ENCODE measurements around the gene KLHDC2.
"Not testable (repeated sequence)": the region's sequence is repeated elsewhere in the genome, so short reads cannot be mapped to it uniquely, and the experiment has no call there.

DNA sequence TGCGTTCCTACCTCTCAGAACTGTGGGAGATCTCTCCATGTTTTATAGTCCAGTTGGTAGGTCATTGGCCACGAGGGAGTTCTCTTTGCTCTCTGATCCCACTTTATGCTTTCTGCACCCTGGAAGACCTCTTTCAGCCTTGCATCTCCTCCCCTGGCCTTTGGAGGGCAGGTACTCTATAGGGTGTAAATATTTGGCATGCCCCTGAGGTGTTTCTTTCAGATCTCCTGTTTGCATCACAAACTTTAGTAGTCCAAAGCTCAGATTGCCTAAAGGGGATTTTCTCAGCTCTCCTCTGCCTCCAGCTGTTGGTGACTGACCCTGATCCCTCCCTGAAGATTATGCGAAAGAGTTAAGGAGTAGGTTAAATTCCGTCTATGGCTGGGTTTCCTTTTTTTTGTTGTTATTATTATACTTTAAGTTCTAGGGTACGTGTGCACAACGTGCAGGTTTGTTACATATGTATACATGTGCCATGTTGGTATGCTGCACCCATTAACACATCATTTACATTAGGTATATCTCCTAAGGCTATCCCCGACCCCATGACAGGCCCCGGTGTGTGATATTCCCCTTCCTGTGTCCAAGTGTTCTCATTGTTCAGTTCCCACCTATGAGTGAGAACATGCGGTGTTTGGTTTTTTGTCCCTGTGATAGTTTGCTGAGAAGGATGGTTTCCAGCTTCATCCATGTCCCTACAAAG is 46.1 kb upstream of the KLHDC2 start:
- TF ChIP-seq, protein P1, sequence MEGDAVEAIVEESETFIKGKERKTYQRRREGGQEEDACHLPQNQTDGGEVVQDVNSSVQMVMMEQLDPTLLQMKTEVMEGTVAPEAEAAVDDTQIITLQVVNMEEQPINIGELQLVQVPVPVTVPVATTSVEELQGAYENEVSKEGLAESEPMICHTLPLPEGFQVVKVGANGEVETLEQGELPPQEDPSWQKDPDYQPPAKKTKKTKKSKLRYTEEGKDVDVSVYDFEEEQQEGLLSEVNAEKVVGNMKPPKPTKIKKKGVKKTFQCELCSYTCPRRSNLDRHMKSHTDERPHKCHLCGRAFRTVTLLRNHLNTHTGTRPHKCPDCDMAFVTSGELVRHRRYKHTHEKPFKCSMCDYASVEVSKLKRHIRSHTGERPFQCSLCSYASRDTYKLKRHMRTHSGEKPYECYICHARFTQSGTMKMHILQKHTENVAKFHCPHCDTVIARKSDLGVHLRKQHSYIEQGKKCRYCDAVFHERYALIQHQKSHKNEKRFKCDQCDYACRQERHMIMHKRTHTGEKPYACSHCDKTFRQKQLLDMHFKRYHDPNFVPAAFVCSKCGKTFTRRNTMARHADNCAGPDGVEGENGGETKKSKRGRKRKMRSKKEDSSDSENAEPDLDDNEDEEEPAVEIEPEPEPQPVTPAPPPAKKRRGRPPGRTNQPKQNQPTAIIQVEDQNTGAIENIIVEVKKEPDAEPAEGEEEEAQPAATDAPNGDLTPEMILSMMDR (IDR thresholded peaks at IDR 0.05; ENCODE audit: extremely low read depth in 1 of 2, insufficient read depth in 1 of 2, low read depth in 1 of 2, low read length in 2 of 2), result not testable (repeated sequence)
- not testable (repeated sequence) for TF ChIP-seq POLR2AphosphoS5 (IDR thresholded peaks at IDR 0.05; ENCODE audit: insufficient read depth, low read depth, low read length); POLR2A (IDR thresholded peaks at IDR 0.05; ENCODE audit: low read depth, low read length); EZH2 (IDR thresholded peaks at IDR 0.05; ENCODE audit: borderline replicate concordance, low read depth, low read length, severe bottlenecking); MYC (IDR thresholded peaks at IDR 0.05; ENCODE audit: low read depth, low read length)
- TF ChIP-seq, protein P2, sequence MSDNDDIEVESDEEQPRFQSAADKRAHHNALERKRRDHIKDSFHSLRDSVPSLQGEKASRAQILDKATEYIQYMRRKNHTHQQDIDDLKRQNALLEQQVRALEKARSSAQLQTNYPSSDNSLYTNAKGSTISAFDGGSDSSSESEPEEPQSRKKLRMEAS (IDR thresholded peaks at IDR 0.05; ENCODE audit: insufficient read depth, insufficient read length), result not testable (repeated sequence)

All from endothelial cell of umbilical vein (primary cell).